GM21381 (cell line): ENCODE results near the gene POPDC3.
"Not testable (repeated sequence)": the region's sequence is repeated elsewhere in the genome, so short reads cannot be mapped to it uniquely, and the experiment has no call there.

Experiments
- ATAC-seq: cut with Tn5 transposase; IDR thresholded peaks from one replicate; pipeline ENCODE4 v1.9.1; 2021; ENCODE audit warnings: mild to moderate bottlenecking, moderate library complexity; ENCODE audit not compliant: unreplicated experiment

POPDC3 gene

DNA sequence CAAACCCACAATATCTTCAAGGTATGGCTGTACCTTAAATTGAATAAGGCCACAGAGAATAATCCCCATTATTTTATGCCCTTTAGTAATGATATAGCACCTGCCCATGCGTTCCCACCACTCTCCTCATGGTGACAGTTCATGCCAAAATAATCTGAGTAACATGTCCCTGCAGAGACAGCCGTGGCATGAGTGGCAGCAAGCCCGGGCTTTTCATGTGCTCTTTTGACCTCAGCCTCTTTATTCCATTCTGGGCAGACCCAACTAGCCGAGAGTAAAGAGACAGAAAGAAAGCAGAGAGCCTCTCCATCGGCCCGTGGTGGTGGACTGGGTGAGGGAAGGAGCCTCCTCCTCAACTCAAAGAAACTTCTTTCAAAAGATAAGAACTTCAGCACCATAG lies 19.9 kb upstream of the POPDC3 start:
- no peak for ATAC-seq

DNA sequence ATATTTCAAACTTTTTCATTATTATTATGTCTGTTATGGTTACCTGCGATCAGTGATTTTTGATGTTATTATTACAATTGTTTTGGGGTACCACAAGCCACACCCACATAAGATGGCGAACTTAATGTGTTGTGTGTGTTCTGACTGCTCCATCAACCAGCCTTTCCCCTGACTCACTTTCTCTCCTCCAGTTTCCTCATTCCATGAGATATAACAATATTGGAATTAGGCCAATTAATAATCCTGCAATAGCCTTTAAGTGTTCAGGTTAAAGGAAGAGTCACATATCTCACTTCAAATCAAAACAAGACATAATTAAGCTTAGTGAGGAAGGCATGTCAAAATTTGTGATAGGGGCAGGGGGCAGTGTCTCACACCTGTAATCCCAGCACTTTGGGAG lies 16.3 kb upstream of the POPDC3 start:
- ATAC-seq = no peak

DNA sequence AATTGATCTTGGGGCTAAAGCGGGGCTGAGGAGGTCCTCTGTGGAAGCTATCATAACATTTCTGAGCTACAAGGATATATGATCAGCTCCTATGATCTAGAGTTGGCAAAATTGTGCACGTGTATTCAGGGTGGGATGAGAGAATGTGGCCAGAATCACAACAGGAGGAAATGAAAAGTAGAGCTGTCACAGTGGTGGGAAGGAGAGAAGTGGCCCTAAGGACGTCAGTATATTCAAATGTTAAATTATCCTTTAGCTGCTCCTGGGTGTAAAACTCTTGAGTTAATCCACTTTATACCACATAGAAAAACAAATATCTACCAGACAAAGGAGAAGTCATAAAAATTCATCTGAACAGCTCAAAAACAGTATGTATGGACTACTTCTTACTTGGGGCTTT lies 14.8 kb upstream of the POPDC3 start:
- ATAC-seq = no peak

DNA sequence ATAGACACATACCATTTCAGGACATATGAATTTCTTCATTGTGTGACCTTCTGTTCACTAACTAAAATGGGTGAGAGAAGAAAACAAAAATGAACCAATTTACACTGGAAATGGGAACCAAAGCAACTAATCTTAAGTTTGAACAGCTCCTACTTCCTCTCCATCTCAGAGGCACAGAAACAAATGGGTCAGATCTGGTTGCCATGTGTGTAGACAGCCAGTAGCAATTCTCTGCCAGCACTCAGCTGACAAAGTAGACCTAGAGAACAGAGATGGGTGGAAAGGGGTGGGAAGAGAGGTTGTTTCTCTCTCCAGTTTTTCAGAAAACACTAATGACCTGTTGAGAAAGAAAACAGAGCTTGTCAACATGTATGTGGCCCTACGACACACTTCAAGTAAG lies 14.3 kb upstream of the POPDC3 start:
- no peak for ATAC-seq

DNA sequence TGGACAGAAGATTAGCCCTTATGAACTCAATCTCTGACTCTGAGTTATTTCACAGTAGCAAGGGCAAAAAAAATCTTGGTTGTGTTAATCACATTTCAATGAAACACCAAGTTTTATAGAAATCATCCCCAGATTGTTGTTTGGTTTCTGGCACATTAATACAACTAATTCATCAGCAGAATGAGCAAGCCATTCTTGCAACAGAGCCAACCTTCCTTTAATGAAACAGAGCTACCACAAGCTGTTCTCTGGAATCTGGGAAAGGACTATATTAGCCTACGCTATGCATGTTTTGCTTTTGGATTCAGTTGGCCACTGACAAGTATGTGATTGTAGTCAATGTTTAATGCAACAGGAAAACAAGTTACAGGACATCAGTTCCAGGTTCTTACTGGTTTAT lies 13.8 kb upstream of the POPDC3 start:
- ATAC-seq = no peak

DNA sequence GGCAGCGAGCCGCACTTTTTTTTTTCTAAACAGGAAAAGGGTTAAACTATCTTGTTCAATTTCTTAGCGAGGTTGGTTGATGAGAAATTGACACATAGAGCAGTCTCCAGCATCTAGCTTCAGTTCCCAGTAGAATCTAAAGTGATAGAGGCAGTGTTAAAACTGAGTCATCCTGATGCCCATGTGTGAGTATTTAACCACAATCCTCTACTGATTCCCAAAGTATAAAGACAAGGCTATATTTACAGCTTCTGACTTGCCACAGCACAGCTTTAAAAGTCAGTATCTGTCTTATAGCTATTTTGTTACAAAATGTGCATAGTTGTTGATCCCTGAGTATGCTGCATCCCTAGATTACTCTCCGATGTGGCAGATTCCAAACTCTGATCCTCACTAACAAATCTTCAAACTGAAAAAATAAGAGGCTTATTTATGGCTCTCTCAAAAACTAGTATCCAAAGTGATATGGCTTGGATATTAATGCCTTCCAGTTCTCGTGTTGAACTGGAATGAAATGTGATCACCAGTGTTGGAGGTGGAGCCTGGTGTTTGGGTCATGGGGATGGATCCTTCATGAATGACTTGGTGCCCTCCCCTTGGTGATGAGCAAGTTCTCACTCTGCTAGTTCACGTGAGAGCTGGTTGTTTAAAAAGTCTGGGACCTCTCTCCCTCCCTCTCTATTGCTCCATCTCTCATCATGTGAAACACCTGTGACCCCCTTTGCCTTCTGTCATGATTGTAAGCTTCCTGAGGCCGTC lies 13.1 kb upstream of the POPDC3 start:
- ATAC-seq = no peak

DNA sequence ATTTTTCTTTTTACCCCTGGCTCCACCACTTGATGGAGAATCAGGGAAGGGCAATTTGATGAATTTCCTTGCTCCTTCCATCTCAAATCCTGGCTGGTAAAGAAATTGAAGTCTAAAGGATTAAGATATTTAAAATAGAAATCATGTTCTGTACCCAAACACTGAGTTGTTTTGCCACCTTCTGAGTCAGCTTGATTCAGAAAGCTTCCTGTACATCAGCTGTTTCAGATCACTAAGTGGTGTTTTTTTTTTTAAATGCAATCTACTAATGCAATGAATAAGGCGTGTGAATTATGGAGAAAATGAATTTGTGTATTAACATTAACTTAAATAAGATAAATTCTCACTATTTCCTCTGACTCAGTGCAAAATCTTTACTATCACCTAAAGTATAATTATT lies 11.5 kb upstream of the POPDC3 start:
- ATAC-seq = no peak

DNA sequence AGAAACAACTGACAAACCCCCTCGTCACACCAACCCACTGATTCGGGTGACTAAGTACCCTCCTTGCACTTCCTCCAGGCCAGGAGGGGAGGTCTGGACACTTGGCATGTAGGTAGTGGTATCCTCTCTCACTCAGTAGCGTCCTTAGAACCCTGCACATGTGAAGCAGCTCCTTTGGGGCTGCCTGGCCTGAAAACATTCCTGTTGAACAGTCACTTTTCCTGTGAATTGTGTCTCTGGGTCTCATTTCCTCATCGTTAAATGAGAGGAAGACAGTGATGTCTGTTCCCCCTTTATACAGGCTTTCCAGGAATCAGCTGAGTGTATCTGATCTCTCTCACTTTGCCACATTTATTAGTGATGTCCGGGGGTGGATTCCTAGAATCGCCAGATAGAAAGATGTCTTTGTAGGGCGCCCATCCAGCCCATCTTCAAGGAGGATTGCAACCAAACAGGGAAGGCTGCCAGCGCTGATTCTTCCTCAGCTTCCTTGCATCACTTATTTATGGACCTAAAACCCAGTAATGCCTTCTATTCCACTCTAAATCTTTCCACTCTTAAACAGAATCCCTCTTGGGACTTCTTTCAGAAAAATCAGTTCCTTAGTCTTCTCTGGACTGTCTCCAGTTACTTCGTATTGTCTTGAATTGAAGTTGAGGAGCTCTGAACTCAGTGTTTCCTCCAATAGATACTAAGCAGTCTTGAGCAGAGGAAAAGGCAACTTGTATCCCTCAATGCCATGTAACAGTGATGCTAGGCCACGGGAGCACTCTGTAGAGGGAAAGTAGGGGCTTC lies 9.4 kb upstream of the POPDC3 start:
- ATAC-seq = no peak

DNA sequence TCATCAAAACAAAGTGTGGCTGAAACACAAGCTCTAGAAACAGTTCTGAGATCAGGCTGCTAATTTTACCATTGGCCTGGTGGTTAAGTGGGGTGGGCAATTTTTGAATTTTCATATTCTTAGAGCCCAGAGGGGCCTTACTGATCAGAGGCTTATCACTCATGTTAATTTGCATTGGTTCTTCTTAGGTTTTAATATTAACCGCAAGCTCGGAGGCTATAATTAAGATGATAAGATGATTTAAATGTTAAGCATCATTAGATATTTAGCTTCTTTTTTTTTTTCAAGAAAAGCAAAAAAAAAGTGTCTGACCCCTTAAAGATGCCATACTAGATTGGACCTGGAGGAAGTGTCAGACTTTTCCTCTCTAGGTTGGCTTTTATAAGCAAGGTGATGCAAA lies 8.4 kb upstream of the POPDC3 start:
- no peak for ATAC-seq

DNA sequence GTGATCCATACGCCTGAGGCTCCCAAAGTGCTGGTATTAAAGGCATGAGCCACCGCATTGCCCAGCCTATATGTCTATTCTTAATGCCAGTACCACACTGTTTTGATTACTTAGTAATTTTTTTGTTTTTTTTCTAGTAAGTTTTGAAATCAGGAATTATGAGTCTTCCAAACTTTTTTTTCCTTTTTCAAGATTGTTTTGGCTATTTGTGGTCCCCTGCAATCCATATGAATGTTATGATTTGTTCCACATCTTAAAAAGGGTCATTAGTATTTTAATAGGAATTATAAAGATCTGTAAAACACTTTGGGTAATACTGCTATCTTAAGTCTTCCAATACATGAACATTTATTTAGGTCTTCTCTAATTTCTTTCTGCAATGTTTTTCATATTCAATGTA lies 6.8 kb upstream of the POPDC3 start:
- no peak for ATAC-seq

DNA sequence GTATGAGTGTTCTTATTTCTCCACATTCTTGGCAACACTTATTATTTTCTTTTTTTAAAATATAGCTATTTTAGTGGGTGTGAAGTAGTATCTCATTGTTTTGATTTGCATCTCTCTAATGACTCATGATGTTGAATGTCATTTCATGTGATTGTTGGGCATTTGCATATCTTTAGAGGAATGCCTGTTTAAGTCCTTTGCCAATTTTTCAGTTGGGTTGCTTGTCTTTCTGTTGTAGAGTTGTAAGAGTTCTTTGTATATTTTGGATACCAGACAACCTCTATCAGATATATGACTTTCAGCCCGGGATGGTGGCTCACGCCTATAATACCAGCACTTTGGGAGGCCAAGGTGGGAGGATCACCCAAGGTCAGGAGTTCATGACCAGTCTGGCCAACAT lies 5.1 kb upstream of the POPDC3 start:
- no peak for ATAC-seq

DNA sequence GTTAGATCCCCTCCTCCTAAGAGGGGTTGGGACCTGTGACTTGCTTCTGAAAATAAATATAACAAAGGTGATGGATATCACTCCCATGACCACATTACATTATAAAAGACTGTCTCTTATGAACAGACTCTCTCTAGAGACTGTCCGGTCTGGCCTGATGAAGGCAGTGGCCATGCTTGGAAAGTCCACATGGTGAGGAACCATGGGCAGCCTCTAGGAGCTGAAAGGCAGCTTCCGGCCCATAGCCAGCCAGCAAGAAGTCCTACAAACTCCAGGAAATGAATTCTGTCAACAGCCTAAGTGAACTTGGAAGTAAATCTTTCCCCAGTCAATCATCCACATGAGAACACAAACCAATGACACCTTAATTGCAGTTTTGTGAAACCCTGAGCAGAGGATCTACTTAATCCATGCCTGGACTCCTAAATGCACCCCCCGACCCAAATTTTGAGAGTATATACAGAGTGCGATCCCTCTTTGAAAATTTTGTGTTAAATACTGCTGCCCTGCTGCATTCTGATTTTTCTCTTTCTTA lies 2.2 kb upstream of the POPDC3 start:
- ATAC-seq = no peak

DNA sequence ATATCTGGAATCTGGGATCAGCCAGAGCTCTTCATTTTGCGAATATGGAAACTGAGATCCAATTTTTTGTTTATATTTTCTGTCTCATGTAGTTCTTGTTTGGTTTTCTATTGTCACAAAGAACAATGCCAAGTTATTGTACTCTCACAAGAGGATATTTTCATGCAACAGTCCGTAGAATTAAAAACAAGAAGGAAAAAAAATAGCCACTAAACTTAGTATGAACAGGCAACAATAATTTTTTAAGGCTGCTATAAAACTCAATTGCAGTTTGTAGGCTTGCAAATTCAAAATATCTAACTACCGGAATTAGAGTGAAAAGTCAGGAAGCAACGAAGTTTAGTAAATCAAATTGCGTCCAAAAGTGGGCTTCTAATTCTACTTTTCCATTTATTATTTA lies 1.2 kb downstream of the POPDC3 start:
- no peak for ATAC-seq

DNA sequence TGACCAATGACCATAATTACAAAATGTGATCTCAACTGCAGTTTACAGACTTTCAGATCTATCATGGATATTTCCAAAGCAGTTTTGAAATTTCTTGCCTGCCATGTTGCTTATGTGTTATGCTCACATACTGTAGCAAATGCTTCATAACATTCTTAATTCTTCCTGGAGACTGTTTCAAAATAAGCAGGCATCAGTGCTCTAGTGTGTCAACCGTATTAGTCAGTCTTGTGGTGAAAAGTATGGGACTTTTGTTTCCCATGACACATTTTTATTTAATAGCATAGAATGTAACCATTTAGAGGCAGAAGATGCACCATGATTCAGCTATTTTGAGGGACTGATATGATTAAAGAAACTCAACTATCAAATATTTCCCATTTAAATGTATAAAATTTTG lies 1.7 kb downstream of the POPDC3 start:
- no peak for ATAC-seq

DNA sequence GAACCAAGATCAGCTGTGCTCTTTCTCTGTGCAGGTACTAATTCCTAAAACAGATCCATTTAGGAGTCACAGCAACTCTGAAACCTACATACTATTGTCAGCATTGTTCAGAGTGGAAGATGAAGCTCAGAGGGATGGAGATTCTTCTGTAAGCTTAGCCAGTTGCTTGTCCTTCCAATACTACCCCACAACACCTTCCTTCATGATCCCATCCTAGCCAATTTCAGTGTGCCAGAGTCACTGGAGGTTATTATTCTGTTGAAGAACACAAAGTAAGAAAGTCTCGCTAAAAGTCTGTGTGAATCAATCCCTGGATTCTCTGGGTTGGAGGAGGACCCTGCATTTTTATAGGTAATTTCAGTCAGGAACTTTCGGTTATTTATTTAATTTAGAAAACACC lies 2.3 kb downstream of the POPDC3 start:
- no peak for ATAC-seq

DNA sequence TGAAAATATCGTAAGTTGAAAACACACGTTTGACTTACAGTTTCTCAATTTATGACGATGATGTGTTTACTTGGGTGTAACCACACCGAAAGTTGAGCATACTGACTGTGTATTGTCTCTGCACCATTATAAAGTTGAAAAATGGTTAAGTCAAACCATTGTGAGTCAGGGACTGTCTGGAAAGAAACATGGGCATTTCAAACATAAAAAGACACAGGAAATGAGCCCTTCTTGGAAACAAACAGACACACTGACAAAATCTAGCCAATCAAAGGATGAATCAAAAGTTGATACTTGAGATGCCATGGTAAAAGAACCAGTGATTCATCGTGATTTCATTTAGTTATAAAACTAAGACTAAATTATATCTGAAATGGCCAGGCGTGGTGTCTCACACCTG lies 5.3 kb downstream of the POPDC3 start:
- ATAC-seq = no peak

DNA sequence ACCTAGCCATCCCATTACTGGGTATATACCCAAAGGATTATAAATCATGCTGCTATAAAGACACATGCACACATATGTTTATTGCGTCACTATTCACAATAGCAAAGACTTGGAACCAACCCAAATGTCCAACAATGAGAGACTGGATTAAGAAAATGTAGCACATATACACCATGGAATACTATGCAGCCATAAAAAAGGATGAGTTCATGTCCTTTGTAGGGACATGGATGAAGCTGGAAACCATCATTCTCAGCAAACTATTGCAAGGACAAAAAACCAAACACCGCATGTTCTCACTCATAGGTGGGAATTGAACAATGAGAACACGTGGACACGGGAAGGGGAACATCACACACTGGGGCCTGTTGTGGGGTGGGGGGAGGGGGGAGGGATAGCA lies 7.3 kb downstream of the POPDC3 start:
- not testable (repeated sequence) for ATAC-seq

DNA sequence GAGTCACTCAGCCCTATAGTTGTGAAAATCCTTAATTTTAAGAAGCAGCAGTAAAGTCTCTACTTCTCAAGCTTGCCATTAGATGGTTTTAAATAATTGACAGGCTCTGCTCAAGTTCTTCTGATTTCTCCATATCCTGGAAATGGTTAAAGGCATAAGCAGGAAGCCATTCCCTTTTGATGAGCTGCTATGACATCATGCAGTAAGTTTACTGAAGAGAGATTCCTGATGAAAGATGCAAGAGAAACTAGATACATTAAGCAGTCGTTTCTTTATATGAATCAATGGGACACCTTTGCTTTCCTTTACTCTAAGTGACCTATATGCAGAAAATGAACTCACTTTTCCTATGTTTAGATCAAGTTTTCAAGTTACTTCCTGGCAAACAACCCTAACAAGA lies 9.8 kb downstream of the POPDC3 start:
- ATAC-seq = no peak

DNA sequence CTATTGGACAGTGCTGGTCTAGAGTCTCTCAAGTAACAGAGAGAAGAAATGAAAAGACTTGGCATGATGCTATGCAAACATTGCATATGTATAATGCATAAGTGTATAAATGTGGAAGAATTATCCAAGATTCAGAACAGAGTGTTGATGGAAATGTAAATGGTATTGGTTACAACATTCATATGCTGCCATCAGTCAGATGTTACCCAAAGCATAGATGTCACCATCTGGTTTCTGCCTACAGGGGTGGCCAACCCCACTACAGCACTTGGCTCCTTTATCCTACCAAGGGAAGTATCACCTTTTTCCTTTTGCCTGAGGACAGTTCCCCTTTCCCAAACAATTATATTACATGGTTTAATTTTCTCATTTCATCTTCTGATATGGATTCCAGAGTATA lies 11.9 kb downstream of the POPDC3 start:
- ATAC-seq = no peak

DNA sequence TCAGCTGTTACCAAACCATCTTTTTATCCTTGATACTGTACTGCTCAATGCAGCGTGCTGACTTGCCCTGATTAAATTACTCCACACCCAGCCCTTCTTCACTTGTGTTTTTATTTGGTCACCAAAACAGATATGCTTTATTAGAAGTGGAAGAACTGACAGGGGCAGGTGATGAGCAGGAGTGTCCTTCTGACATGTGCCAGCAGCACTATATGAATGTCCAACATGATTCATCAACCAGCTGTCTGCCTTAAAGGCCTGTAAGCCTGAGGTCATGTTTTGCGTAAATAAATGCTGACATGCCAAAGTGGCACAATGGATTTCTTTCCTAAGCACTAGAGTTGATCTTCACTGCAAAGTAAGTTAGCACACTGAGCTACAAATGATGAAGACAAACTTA lies 15.4 kb downstream of the POPDC3 start:
- ATAC-seq = no peak

DNA sequence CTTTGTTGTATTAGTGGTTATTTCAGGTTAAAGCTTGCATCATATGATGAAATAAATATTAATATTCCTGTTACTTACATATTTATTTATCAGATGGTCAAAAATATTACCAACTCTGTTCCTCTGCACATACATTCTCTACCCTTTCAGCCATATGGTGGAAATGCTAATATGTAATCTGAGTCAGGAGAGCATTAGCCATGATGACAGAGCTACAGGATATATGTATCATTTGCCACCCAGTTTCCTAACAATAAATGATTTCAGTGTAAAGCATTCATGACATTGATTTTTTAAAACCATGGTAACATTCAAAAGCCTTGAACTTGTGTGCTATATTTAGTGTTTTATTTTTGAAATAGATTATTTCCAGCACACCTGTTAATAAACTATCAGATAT lies 16.6 kb downstream of the POPDC3 start:
- ATAC-seq = no peak

DNA sequence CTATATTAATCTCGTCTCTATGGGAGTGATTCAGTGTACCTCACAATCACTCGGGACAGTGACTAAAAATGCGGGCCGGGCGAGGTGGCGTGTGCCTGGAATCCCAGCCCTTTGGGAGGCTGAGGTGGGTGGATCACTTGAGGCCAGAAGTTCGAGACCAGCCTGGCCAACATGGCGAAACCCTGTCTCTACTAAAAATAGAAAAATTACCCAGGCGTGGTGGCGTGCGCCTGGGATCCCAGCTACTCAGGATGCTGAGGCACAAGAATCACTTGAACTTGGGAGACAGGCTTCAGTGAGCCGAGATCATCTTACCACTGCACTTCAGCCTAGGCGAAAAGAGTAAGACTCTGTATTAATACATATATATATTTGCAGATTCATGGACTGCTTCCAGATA lies 17.4 kb downstream of the POPDC3 start:
- ATAC-seq = no peak
